Mucosa of descending colon (tissue), 3 donors: ENCODE data around the gene RNF225. TPM values are rescaled to one million over a fixed set of nuclear protein-coding genes. Genes with fewer than 3 reads are reported as not detected.
"Not testable (repeated sequence)": the region's sequence is repeated elsewhere in the genome, so short reads cannot be mapped to it uniquely, and the experiment has no call there.

Experiments
- ATAC-seq: fragments of 200-7000 bp; cut with Tn5 transposase; one replicate; pipeline ENCODE4 v1.9.1; 2020; ENCODE audit warnings: mild to moderate bottlenecking, moderate library complexity
- DNase-seq, 3 donors: peaks; one replicate each; pipeline ENCODE4 v3.0.0-alpha.2; 2020
- H3K36me3 ChIP-seq: fragments of 200-600 bp; one replicate; pipeline ENCODE4 v1.8.0; 2021; ENCODE audit warnings: low read depth, mild to moderate bottlenecking
- H3K4me1 ChIP-seq: fragments of 200-600 bp; one replicate; pipeline ENCODE4 v1.8.0; 2021; ENCODE audit warnings: low read depth, mild to moderate bottlenecking
- H3K4me3 ChIP-seq: fragments of 200-600 bp; one replicate; pipeline ENCODE4 v1.8.0; 2021; ENCODE audit warnings: mild to moderate bottlenecking
- H3K9me3 ChIP-seq: fragments of 200-600 bp; one replicate; pipeline ENCODE4 v1.8.0; 2021; ENCODE audit warnings: mild to moderate bottlenecking
- intact Hi-C, 2 donors: fragments of 100-400 bp; cut with DNase I in 1 of 2; cut with micrococcal nuclease in 1 of 2; formaldehyde crosslinking; loops; one replicate each; pipeline versions ENCODE4 v1.11.0 to v1.11.1; 2022; cut with DNase I, micrococcal nuclease
- total RNA-seq, 3 donors: library from RNA; stranded (reverse); fragmentation: NEBNext Ultra II Directional in 2 of 3; extraction: Animal tissue kit (Norgen Biotek cat#: 25700) in 2 of 3; gene quantifications; one replicate each; pipeline versions ENCODE4 v1.2.1 to v1.2.4, GENCODE V29; 2021 to 2023
- TF ChIP-seq, protein P1 (sequence below): fragments of 200-600 bp; IDR thresholded peaks from one replicate; pipeline ENCODE4 v1.8.0; 2022; ENCODE audit warnings: antibody characterized with exemption, mild to moderate bottlenecking
- donor health status: DM: no; HTN: no; CAD: no; lungs with moderate emphysema.
- donor health status: DM: no; HTN: no; CAD: no.
- donor health status: DM: no; HTN: yes; CAD: no.

Gene RNF225
- total RNA-seq, 3 donors from 2014 or later: not detected

GRCh38 chr19:58401840-58402421 is 6.5 kb downstream of the RNF225 start:
- Histone ChIP-seq H3K9me3 (no peaks in the 10 kb centered on the region), H3K4me1 (peaks cover 6% of the 10 kb centered on the region), H3K4me3 (no peak overlapping the region), H3K36me3 (peaks cover 4% of the 10 kb centered on the region)
- DNase-seq (peak in 1 of 3 donors; percentile 48), ATAC-seq (no peak)
- TF ChIP-seq, protein P1, sequence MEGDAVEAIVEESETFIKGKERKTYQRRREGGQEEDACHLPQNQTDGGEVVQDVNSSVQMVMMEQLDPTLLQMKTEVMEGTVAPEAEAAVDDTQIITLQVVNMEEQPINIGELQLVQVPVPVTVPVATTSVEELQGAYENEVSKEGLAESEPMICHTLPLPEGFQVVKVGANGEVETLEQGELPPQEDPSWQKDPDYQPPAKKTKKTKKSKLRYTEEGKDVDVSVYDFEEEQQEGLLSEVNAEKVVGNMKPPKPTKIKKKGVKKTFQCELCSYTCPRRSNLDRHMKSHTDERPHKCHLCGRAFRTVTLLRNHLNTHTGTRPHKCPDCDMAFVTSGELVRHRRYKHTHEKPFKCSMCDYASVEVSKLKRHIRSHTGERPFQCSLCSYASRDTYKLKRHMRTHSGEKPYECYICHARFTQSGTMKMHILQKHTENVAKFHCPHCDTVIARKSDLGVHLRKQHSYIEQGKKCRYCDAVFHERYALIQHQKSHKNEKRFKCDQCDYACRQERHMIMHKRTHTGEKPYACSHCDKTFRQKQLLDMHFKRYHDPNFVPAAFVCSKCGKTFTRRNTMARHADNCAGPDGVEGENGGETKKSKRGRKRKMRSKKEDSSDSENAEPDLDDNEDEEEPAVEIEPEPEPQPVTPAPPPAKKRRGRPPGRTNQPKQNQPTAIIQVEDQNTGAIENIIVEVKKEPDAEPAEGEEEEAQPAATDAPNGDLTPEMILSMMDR: no peak
- intact Hi-C loops: no loop called here

DNA sequence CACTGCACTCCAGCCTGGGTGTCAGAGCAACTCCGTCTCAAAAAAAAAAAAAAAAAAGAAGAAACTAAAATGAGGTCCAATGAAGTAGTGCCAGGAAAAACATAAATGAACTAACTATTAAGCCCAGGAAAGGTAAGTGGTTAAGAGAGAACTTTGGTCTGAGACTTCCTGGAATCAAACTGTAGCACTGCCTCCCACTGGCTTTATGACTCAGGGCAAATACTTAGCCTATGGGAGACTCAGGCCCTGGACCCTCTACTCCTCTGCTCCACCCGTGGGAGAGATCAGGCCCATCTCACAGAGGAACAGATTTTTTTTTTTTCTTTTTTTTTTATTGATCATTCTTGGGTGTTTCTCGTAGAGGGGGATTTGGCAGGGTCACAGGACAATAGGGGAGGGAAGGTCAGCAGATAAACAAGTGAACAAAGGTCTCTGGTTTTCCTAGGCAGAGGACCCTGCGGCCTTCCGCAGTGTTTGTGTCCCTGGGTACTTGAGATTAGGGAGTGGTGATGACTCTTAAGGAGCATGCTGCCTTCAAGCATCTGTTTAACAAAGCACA is 8.5 kb downstream of the RNF225 start:
- DNase-seq, intact Hi-C loops, ATAC-seq, H3K4me3 ChIP-seq, H3K36me3 ChIP-seq, H3K9me3 ChIP-seq: not testable (repeated sequence)
- H3K4me1 ChIP-seq: peaks cover 12% of the 10 kb centered on the region

- Histone ChIP-seq H3K36me3 (no peaks in the 10 kb centered on the region), H3K9me3 (no peaks in the 10 kb centered on the region), H3K4me1 (peaks cover 18% of the 10 kb centered on the region), H3K4me3 (no peak overlapping the region)
- intact Hi-C loops: no loop called here
- ATAC-seq (no peak), DNase-seq (peak in 1 of 3 donors; percentile 34)
- TF ChIP-seq, protein P1: no peak
Observed at GRCh38 chr19:58406818-58407657, 11.6 kb downstream of the RNF225 start.

- intact Hi-C loops: no loop called here
- ATAC-seq (peak; percentile 10), DNase-seq (no peak)
- Histone ChIP-seq H3K36me3 (no peaks in the 10 kb centered on the region), H3K4me1 (peaks cover 15% of the 10 kb centered on the region), H3K4me3 (peak overlapping the region; percentile 59), H3K9me3 (no peaks in the 10 kb centered on the region)
- TF ChIP-seq, protein P1: no peak
Observed at GRCh38 chr19:58407658-58408151, 12.2 kb downstream of the RNF225 start.

DNA sequence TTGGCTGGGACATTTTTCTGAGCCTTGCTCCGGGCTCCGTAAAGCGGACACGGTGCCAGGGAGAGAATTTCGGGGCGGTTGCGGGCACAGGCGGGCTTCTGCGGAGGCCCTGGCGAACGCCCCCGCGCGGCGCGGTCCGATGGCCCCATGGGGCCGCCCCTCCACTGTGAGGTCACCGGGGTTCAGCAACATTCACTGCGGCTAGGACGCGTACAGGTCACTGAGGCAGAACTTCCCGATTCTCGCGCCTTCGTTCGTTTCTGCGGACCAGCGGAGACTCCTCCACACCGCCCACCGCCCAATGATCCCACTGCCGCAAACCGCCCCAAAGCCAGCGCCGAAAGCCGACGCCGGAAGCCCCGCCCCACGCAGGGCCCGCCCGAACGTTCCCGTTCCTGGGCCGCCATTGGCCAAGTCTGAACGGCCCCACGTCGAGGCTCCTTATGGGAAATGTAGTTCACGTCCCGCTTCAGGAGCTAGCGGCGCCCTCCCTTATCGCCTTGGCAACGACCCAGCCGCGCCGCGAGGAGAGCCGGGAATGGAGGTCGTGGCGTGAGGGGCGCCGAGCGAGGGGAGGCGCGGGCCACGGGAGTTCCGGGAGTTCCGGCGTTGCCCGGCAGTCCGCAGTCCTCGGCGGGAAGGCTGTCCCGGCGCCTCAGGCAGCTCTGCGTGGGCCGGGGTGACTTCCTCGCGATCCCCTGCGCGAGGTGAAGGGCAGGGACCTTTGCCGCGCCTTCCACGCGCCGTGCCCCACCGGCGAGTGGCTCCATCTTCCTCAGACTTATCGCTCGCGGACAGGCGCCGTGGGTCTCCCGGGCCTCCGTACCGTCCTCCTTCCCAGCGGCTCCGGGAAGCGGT is 12.9 kb downstream of the RNF225 start, which contains the start of gene ZNF584:
Gene ZNF584, plus strand, starts transcription at position 498 of the 858 bp plus-strand sequence. CDS start 499 bp downstream, outside the sequence.
- Histone ChIP-seq H3K36me3 (no peaks in the 10 kb centered on the region), H3K9me3 (no peaks in the 10 kb centered on the region), H3K4me3 (peak within 1 kb of the TSS; percentile 59), H3K4me1 (peaks cover 15% of the 10 kb centered on the region)
- intact Hi-C loops: no loop called here
- TF ChIP-seq, protein P1: no peak
- ATAC-seq (peak; percentile 98), DNase-seq (peak; percentile 94 to 95 (median 95))
